Activated CD4-positive, alpha-beta T cell treated with anti-CD3 and anti-CD28 coated beads for 1 hour (primary cell): ENCODE results near the gene POU2AF2.
"Not testable (repeated sequence)": the region's sequence is repeated elsewhere in the genome, so short reads cannot be mapped to it uniquely, and the experiment has no call there.

Experiments
- DNase-seq: peaks from one replicate; pipeline ENCODE4 v3.0.0-alpha.2; 2020

Gene POU2AF2

DNA sequence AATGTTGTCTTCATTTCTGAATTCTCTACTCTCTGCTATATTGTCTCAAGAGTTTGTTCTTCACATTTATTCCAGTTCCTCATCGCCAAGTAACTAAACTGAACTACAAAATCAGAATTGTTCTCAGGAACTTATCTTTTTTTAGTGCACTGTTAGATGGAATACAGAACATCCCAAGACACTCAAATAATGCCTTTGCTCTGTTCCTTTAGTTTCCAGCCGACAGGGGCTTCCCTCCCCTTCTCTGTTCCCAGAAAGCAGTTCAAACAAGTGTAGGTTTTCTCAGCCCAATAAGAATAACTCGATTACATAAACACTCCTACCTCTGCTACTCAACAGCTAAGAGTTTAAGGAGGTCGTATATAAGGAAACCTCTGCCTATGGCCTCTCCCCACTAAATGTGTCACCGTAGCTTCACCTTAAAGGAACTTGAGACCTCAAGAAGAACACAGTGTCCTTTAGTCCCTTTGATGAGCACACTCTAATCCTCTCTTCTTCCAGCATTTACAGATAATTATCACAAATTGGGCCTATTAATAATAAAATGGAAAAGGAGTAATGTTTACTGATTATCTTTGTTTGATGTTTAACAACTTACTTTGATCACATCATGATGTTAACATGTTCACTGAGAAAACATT, 59.8 kb downstream of the POU2AF2 start:
- DNase-seq, result no peak

DNA sequence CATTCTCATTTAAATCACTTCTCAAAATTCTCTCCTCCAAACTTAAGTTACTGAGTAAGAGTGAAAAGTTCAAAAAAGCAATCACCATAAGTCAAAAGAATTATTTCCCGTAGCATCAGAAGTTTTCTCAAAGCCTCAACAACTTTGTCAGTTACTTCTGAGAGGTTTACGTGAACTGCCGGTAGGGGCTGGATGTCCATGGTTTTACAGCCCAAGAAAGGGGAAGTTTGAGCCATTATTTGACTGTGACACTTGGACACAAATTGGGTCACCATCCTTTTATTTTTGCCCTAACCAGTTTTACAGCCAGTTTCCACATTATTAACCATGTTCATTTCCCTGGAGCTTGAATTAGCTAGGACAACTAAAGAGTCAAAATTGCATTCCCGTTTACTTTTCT, 60.4 kb downstream of the POU2AF2 start:
- no peak for DNase-seq

DNA sequence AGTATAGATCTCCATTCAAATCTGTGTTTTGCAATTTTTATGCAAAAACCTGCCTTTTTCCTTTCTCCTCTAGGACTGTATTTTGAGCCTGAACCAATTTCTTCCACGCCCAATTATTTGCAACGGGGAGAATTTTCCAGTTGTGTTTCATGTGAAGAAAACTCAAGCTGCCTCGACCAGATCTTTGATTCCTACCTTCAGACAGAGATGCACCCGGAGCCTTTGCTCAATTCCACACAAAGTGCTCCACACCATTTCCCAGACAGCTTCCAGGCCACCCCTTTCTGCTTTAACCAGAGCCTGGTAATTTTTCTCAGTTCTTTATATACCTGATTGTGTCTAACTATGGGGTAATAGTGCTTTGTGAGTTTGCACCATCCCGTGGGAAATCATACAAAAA, 60.8 kb downstream of the POU2AF2 start:
- DNase-seq, result no peak

DNA sequence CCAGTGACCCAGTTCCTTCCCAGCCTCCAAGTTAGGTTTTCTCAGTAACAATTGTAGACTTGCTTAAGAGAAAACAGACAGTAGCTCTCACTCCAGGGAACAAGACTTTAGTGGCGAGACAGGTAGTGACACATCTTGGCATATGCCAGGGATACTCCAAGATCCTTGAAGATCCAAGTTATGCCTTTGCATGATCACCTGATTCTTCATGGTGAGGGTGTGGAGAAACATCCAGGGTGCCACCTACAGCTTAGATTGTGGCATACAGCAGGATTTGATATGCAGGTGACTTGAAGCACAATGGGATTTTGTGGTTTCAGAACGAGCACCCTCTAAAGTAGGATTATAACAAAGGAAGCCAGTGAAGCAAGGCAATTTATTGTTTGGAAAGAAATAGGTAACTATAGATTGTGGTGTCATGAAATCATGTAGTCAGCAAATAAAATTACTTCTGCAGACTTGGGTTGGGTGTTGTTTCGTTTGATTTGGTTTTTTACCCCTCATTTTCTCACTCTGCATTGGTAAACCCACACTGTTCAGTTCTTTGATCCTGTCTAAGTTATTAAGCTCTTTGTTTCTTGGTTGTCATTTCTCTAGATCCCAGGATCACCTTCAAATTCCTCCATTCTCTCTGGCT, 62.1 kb downstream of the POU2AF2 start:
- no peak for DNase-seq

DNA sequence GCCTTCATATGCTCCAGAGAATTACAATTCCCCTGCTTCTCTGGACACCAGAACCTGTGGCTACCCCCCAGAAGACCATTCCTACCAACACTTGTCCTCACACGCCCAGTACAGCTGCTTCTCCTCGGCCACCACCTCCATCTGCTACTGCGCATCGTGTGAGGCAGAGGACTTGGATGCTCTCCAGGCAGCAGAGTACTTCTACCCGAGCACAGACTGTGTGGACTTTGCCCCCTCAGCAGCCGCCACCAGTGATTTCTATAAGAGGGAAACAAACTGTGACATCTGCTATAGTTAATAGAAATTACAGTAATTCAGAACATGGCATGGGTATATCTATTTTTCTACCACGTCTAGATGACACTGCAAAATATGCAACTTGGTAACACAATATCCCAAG, 62.6 kb downstream of the POU2AF2 start:
- DNase-seq, result no peak

DNA sequence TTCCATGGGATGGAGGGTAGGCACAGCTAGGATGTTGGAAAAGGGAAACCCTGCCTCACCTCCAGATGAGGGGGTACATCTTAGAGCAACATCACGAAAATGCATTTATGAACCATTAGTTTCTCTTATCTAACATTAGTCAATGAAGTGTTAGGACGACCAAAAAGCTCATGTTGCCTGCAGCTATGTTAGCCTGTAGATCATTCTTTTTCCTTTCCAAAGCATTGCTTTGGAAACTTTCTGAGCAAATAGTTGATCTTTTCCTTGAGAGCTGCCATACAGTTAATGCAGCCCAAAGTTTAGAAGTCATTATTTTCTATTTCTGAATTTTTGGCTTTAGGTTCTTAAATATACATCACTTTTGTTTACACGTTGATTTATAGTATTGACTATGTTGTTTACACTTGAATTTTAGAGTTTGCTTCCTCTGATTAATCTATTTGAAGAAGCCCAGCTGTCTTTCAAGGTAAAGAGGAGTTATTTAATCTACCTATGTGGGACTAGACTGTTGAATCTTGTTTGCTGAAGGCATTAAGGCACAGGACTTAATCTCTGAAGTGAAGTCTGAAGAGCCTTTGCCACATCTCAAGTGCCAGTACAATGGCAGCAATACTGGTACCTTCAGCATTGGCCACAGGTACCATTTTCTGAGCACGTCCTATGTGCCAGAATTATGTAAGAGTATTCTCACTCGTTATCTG, 63.8 kb downstream of the POU2AF2 start:
- no peak for DNase-seq

DNA sequence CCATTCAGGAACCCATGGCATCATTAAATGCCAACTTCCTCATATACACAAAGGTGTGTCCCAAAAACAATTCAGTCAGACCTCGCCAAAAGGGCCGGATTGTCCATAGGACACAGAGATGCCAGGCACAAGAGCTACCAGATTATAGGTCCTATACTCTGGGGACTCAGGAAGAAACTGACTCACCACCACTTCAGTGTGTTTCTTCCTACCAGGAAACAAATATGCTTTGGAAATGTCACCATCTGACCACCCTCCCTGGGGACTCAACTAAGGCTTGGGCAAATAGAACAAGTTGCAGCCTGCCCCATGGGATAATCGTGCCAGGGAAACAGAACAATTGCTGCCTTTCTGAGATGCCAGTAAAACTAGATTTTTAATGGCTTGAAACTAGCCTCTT, 64.6 kb downstream of the POU2AF2 start:
- DNase-seq, result no peak

DNA sequence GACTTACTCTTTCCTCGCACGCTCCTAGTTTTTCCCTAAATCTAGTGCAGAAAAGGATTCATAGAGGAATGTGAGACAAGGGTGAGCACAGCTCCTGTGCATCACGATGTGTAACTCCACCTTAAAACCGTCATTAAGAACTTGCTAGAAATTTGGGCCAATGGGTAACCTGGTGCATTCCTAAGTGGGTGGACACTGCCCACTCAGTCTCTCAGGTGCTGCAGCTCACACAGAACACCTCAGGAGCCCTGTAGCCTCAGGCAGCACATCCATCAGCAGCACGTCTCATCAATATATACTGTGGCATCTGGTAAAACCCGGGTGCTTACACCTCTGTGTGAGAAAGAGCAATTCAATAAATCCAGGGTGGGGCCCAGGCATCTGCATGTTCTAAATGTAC, 65.2 kb downstream of the POU2AF2 start:
- no peak for DNase-seq

DNA sequence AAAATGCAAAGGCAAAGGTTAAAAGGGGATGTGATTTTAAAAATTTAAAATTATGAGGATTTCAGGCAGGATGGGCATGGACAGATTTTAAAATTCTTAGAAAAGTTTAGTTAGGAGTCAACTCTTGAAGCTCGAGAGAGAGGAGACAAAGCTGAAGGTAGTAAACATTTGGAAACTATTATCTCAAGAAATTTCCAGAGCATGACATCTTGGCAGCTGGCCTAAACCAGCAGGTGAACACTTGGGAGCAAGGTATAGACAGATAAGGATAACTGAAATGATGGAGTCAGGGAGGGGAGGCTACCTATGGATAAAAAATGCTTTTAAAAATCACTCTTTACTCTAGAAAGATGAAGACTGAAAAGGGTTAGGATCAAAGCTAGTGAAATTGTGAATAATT, 66.6 kb downstream of the POU2AF2 start:
- DNase-seq, result no peak

DNA sequence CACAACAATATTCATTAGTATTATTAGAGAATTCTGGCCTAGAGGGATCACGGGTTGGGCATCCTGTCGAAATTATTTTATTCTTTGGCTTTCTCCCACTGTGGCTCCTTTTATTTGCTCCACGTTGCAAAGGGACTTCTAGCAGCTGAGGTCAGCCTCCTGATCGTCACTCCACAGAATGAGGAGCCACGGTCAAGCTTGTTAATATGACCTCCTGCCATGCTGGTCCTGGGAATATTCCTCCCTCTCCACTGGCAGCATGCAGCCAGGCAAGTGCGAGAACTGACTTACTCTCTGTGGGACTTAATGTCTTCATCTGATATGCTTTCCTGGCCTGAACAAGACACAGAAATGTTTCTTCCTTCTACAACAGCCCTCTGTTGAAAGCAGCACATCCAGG, 73.8 kb downstream of the POU2AF2 start:
- DNase-seq, result no peak

DNA sequence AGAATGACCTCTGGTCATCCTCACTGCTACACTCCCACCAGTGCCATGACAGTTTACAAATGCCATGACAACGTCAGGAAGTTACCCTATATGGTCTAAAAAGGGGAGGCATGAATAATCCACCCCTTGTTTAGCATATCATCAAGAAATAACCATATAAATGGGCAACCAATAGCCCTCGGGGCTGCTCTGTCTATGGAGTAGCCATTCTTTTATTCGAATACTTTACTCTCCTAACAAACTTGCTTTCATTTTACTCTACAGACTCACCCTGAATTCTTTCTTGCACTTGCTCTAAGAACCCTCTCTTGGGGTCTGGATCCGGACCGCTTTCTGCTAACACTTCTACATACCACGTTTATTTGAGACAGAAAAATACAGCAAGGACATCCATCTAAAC, 74.7 kb downstream of the POU2AF2 start:
- DNase-seq, result not testable (repeated sequence)

DNA sequence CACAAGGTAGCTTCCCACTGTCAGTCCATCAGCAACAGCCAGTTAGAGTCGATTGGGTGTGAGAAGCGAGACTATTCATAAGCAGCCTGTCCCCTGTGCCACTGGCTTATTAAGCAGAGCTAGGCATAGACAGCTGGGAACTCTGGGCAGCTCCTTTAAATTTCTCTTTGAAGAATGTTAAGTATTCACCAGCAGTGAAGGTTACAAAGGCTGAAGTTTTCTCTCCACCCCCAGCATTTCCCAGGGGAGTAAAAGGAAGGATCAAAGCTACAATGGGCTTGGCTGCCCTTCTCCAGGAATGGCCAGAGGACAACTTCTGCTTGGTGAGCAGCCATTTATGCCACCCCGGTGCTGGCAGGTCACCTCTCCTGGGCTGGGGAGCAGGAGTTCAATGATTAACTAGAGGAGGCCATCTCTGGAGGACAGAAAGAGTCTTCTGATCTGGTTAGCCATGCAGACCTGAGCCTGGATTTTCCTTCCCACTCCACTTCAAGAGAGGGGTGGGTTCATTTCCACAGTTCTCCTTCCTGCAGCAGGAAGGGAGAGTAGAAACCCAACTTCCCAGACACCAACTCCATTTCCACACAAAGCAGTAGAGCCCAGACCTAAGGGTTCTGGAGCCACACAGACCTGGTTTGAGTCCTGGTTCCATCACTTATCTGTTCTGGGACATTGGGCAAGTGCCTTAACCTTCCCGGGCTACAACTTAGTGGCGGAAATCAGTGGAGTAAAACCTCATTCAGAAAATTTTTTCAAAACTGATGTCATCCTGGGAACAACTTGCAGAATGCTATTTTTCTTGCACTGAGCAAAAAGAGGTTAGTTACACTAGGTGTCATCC, 75.4 kb downstream of the POU2AF2 start:
- DNase-seq, result no peak

DNA sequence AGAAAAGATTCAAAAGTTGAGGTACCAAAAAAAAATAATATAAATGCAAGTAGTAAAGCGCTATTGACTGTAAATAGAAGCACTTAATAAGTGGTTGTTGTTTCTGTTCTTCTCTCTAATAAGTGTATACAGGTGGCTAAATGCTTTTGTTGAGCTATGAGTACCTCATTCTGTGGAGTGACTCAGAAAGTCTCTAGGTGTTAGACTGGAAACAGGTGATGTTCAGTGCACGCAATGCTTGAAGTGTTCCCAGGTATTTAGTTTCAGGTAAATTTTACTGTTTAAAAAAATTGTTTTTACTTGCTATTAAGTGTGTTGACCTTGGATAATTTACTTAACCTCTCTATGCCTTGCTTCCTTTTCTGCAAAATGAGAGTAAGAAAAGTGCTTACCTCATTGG, 77.0 kb downstream of the POU2AF2 start:
- no peak for DNase-seq

DNA sequence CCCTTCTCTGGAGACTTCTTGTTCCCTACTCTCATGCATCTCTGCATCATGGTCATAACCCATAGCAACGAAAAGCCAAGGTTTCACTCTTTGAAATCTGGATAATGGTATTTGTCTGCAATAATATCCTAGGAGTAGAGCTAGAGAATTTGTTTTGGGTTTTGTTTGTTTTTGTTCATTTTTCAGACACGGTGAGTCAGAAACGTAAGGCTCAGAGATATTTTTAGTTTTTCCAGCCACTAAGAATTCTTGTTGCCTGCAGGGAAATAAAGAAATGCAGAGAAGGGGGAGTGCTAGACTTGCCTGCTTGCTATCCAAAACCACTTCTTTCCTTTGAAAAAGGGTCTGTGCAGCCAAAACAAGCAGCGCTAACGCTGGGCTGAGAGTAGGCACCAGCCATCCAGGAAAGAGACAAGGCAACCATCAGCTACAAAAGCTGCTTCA, 78.8 kb downstream of the POU2AF2 start:
- no peak for DNase-seq

DNA sequence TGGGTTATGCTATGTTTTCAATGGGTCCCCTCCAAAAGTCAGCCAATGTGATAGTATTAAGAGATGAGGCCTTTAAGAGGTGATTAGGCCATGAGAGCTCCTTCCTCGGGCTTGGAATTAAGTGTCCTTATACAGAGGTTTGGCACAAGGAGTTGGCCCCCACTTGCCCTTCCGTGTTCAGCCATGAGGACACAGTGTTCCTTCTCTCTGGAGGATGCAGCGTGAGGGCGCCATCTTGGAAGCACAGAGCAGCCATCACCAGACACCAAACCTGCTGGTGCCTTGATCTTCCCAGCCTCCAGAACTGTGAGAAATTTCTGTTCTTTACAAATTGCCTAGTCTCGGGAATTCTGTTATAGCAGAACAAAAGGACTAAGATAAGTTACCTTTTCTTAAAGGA, 79.7 kb downstream of the POU2AF2 start:
- DNase-seq, result no peak

DNA sequence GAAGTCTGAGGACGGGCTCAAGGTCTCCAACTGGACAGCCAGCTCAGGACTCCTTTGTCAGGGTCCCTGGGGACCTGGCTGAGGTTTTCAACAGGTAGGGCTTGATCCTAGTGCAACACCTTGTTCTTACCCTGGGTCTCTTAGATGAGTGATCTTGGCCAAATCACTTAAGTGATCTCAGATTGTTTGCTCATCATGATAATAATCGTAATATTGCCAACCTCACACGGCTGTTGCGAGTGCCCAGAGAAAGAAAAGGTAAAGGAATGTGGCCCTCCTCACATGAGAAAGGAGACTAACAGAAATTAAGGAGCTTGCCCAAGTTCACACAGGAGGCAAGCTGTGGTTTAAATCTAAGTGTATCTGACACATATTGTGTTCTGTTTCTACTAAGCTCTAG, 81.3 kb downstream of the POU2AF2 start:
- DNase-seq, result no peak

DNA sequence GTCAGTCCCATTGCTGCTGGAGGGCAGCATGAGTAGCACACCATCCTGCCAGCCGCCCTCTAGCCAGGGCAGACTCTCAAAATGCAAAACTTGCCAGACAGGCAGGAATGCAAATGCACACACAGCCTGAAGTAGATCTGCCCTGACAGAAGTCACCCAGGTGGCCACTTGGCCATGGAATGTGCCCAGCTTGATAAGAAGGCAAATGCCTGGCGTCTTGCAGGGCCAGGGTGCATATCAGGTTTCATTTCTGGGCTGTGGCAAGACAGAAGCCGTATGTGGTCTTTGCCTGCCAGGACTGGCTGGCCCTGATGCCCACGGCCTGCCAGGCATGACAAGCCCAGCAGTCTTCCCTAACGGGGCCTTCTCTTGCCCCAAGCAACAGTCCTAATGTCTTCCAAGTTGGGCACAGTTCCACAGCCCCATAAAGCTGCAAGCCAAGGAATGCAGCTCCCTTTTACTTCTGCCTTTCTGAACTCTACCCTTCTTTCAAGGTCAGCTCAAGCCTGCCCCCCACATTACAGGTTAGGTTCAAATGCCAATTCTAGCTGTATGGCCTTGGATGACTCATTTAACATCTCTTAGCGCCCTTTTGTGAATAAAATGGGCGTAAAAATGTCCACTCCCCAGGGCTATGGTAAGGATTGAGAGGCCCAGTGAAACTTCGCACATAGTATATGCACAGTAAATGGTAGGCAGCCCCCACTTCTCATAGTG, 82.5 kb downstream of the POU2AF2 start:
- DNase-seq, result no peak

DNA sequence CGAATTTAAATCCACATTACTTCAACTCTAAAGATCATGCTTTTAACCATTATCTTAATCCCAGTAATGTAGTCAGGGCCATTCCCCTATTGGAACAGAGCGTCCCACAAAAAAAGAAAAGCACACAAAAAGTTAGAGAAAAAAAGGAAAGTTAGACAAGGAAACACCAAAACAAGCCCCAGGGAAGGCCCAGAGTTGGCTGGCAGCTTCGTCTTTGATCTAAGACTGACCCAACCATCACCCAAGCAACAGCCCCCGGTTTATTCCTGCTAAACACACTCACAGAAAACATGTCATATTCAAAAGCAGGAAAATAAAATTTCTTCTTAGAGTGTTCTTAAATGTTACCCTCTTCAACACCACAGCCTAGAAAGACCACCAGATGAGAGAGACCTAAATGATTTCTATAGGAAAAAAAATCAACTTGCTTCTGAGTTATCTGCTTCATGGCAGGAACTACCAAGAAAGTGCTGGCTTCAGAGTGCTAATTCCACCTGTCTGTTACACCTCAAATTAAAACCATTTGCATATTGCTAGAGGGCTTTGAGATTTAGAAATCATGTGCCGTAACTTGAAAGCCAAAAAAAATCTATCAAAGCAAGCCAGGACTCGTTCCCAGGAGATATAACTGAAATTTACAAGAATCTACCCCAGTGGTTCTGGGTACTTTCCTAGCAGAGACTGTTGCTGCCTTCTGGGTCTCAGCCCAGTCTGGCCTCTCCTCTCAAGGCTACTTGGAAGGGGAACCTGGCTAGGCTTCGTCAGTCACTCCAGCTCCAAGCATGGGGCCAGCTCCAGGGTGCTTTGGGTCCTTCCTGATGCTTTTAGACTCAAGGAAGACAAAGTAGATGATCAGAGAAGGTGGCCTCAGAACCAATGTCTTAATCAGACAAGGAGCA, 84.0 kb downstream of the POU2AF2 start:
- DNase-seq, result no peak

DNA sequence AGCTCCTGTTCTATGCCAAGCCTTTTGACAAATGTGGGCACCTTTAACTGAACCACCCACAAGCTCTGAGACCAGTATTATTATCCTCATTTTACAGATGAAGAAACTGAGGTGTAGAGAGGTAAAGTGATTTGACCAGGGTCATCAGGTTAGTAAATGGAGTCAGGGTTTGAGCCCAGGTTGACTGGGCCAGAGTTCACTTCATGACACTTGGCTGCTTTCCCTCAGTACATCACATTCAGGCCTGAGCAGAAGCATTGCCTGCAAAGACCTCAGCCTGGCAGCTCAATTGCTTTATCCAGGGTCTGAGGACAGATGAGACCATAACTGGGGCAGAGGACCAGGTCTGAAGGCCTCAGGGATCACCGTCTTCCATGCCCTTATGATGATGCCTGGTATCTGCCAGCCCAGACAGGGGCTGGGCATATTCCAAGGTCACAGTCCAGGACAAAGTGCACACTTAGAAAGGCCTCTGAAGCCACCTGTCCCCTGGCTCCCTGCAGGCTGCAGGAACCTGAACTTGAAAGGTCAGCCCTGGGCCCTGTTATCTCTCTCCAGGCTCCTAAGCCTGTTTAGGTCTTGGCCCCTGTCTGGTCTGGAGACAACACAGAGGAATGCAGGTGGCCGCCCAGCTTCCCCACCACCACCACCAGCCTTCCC, 84.8 kb downstream of the POU2AF2 start:
- no peak for DNase-seq

DNA sequence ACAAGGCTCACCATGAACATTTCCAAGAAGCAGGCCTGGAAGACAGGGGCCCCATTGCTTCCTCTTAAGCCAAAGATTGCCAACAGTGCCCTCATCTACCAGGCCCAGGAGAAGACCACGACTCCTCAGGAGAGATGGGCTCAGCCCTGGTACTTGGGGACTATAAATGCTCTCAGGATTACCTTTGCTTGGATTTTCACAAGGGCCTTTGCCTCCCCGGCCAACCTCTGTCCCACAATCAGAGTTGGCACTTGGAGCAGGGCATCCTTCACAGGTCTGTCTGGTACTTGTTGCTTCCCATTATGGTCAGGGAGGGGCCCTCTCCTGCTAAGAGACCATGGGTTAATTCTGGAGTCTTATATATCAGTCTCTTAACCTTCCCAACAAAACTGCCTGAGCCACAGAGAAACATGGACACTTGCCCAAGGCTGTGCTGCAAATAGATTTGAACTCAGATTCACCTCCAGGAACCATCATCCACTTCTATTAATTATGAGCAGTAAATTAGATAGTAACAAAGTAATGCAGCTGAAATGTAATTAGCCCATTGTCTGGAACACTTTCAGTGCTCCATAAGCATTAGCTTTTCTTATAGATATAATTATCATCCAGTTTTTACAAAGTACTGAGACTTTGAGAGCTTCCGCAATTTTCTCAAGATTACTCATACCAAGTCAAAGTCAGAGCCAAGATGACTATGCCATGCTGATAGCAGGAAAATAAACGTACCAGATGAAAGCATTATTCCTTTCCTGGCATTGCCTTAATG, 86.4 kb downstream of the POU2AF2 start:
- DNase-seq, result no peak
